H1 (cell line): ENCODE data around the gene MYLK4. TPM values are rescaled to one million over a fixed set of nuclear protein-coding genes. Genes with fewer than 3 reads are reported as not detected.

ENCODE experiments used
- CTCF ChIA-PET: fragments of 300-600 bp; sonication (Branson Sonifier 250); formaldehyde crosslinking; loops from one replicate; lab custom pipeline; 2021; ENCODE audit not compliant: partially characterized antibody; lab: Charles Lee
- POLR2A ChIA-PET: fragments of 300-600 bp; sonication (Branson Sonifier 250); formaldehyde crosslinking; loops from one replicate; lab custom pipeline; 2021; ENCODE audit warnings: inconsistent platforms; ENCODE audit not compliant: partially characterized antibody; lab: Charles Lee
- DNase-seq, 2 experiments: peaks; one replicate each; pipeline versions ENCODE4 v3.0.0 to v3.0.0-alpha.2; 2010 to 2022; ENCODE audit warnings: low spot score in 2 of 2, low read depth in 1 of 2, mixed read lengths in 1 of 2
- FAIRE-seq: peaks from 2 replicates; lab custom pipeline; 2011; peaks lifted over from hg19 to GRCh38; lab: Jason Lieb, UNC
- H2AFZ ChIP-seq: 2 replicates; pipeline ENCODE4 v1.8.1; 2012; ENCODE audit warnings: low read length, inconsistent platforms
- H2AK5ac ChIP-seq: 2 replicates; pipeline ENCODE4 v1.6.1; 2013; ENCODE audit warnings: low read depth, low read length
- H2BK120ac ChIP-seq: replicated peaks from 2 replicates; pipeline ENCODE3; 2013; ENCODE audit warnings: low read depth, low read length, inconsistent platforms
- H2BK12ac ChIP-seq: 2 replicates; pipeline ENCODE4 v1.6.1; 2013; ENCODE audit warnings: low read depth, low read length
- H2BK15ac ChIP-seq: 2 replicates; pipeline ENCODE4 v1.6.1; 2013; ENCODE audit warnings: low read length
- H2BK20ac ChIP-seq: 2 replicates; pipeline ENCODE4 v1.6.1; 2013; ENCODE audit warnings: low read length
- H2BK5ac ChIP-seq: 2 replicates; pipeline ENCODE4 v1.6.1; 2013; ENCODE audit warnings: low read depth, low read length
- H3K14ac ChIP-seq: 2 replicates; pipeline ENCODE4 v1.6.1; 2013; ENCODE audit warnings: inconsistent platforms; ENCODE audit not compliant: insufficient read length
- H3K18ac ChIP-seq: 2 replicates; pipeline ENCODE4 v1.6.1; 2013; ENCODE audit warnings: low read length; ENCODE audit errors: extremely low read depth
- H3K23ac ChIP-seq: 2 replicates; pipeline ENCODE4 v1.6.1; 2013; ENCODE audit warnings: inconsistent platforms; ENCODE audit not compliant: insufficient read length
- H3K23me2 ChIP-seq: 2 replicates; pipeline ENCODE4 v1.6.1; 2013; ENCODE audit warnings: low read depth, low read length
- H3K27ac ChIP-seq: 2 replicates; pipeline ENCODE4 v1.6.1; 2011; ENCODE audit warnings: low read depth, low read length, inconsistent platforms
- H3K27me3 ChIP-seq, 4 experiments: replicated peaks in 1 of 4; 1 replicate in 1 of 4; 2 replicates in 3 of 4; pipeline versions ENCODE4 v1.6.1 to v1.8.1; 2011 to 2013; ENCODE audit warnings: low read length in 3 of 4, mild to moderate bottlenecking in 3 of 4, inconsistent platforms in 2 of 4, mixed read lengths in 2 of 4, moderate library complexity in 1 of 4; ENCODE audit not compliant: control insufficient read depth in 3 of 4, insufficient read depth in 3 of 4; ENCODE audit errors: extremely low read depth in 1 of 4
- H3K36me3 ChIP-seq, 4 experiments: 2 replicates each; pipeline versions ENCODE4 v1.6.1 to v1.8.1; 2011 to 2013; ENCODE audit warnings: mild to moderate bottlenecking in 4 of 4, low read length in 3 of 4, moderate library complexity in 2 of 4, control low read depth in 1 of 4, inconsistent platforms in 1 of 4; ENCODE audit not compliant: insufficient read depth in 4 of 4, control insufficient read depth in 2 of 4
- H3K4ac ChIP-seq: replicated peaks from 2 replicates; pipeline ENCODE3; 2013; ENCODE audit warnings: low read length, low read depth, mixed read lengths, inconsistent platforms; ENCODE audit not compliant: insufficient read length
- H3K4me1 ChIP-seq, 4 experiments: replicated peaks in 1 of 4; 1 replicate in 1 of 4; 2 replicates in 3 of 4; pipeline versions ENCODE4 v1.6.1 to v1.8.1; 2011 to 2013; ENCODE audit warnings: low read length in 3 of 4, inconsistent platforms in 2 of 4, mixed read lengths in 1 of 4; ENCODE audit not compliant: insufficient read depth in 4 of 4, control insufficient read depth in 3 of 4
- H3K4me2 ChIP-seq, 2 experiments: 2 replicates each; pipeline versions ENCODE4 v1.6.1 to v1.8.1; 2011 to 2013; ENCODE audit warnings: low read depth in 2 of 2, low read length in 2 of 2, control low read depth in 1 of 2, inconsistent platforms in 1 of 2, mild to moderate bottlenecking in 1 of 2; ENCODE audit not compliant: insufficient read depth in 1 of 2
- H3K4me3 ChIP-seq, 4 experiments: fragments of 200-600, 300-600 bp in 1 of 4; sonication (generic), shearing (Covaris generic), sonication (Bioruptor Twin) in 1 of 4; 2 replicates each; pipeline versions ENCODE4 v1.5.1 to v1.8.1; 2011 to 2016; ENCODE audit warnings: low read length in 4 of 4, low read depth in 3 of 4, control low read depth in 2 of 4, inconsistent platforms in 2 of 4, mild to moderate bottlenecking in 2 of 4, mixed read lengths in 1 of 4, moderate library complexity in 1 of 4; ENCODE audit not compliant: insufficient read depth in 2 of 4; ENCODE audit errors: extremely low read depth in 1 of 4
- H3K56ac ChIP-seq: replicated peaks from 2 replicates; pipeline ENCODE3; 2013; ENCODE audit warnings: low read depth, mild to moderate bottlenecking, mixed read lengths, low read length, inconsistent platforms; ENCODE audit not compliant: insufficient read length
- H3K79me1 ChIP-seq: 2 replicates; pipeline ENCODE4 v1.6.1; 2013; ENCODE audit warnings: low read depth, low read length, control low read depth
- H3K79me2 ChIP-seq, 2 experiments: 2 replicates each; pipeline versions ENCODE4 v1.6.1 to v1.8.1; 2012 to 2013; ENCODE audit warnings: low read length in 2 of 2, mild to moderate bottlenecking in 2 of 2, inconsistent platforms in 1 of 2; ENCODE audit not compliant: insufficient read depth in 2 of 2, control insufficient read depth in 1 of 2
- H3K9ac ChIP-seq, 4 experiments: replicated peaks in 1 of 4; 1 replicate in 1 of 4; 2 replicates in 3 of 4; pipeline versions ENCODE4 v1.6.1 to v1.8.1; 2011 to 2013; ENCODE audit warnings: low read depth in 3 of 4, low read length in 3 of 4, control low read depth in 2 of 4, mild to moderate bottlenecking in 2 of 4, moderate library complexity in 2 of 4, inconsistent platforms in 1 of 4; ENCODE audit errors: extremely low read depth in 1 of 4
- H3K9me3 ChIP-seq, 2 experiments: 2 replicates each; pipeline versions ENCODE4 v1.6.1 to v1.8.1; 2012 to 2013; ENCODE audit warnings: mild to moderate bottlenecking in 2 of 2, moderate library complexity in 2 of 2, control low read depth in 1 of 2, inconsistent platforms in 1 of 2, low read depth in 1 of 2, low read length in 1 of 2, mixed read lengths in 1 of 2; ENCODE audit not compliant: insufficient read depth in 2 of 2
- H4K20me1 ChIP-seq, 2 experiments: replicated peaks in 1 of 2; 2 replicates each; pipeline versions ENCODE3 to v1.8.1; 2011 to 2013; ENCODE audit warnings: inconsistent platforms in 2 of 2, low read length in 2 of 2, mild to moderate bottlenecking in 1 of 2; ENCODE audit not compliant: insufficient read depth in 2 of 2, control insufficient read depth in 1 of 2
- H4K5ac ChIP-seq: 2 replicates; pipeline ENCODE4 v1.6.1; 2013; ENCODE audit warnings: low read length, low read depth, mixed read lengths, inconsistent platforms; ENCODE audit not compliant: insufficient read length
- H4K8ac ChIP-seq: 2 replicates; pipeline ENCODE4 v1.8.0; 2013; ENCODE audit warnings: mild to moderate bottlenecking, moderate library complexity, low read length, inconsistent platforms; ENCODE audit not compliant: insufficient read depth; ENCODE audit errors: extremely low read depth
- H4K91ac ChIP-seq: replicated peaks from 2 replicates; pipeline ENCODE3; 2013; ENCODE audit warnings: low read length, mixed read lengths, inconsistent platforms; ENCODE audit not compliant: insufficient read length
- CHD2 ChIP-seq: IDR thresholded peaks from 2 replicates; pipeline ENCODE4 v1.6.1; 2012; ENCODE audit warnings: low read length, improper control_type of control experiment
- HDAC6 ChIP-seq: IDR thresholded peaks from one replicate; pipeline ENCODE4 v1.7.1; 2012; ENCODE audit warnings: low read depth, mild to moderate bottlenecking, inconsistent platforms, low read length, moderate library complexity
- JUN ChIP-seq: IDR thresholded peaks from 2 replicates; pipeline ENCODE4 v1.6.1; 2011; ENCODE audit warnings: low read depth, mild to moderate bottlenecking, improper control_type of control experiment, low read length
- KDM5A ChIP-seq: fragments of 200-600 bp; IDR thresholded peaks from 2 replicates; pipeline ENCODE4 v1.7.1; 2012; ENCODE audit warnings: mild to moderate bottlenecking, low read length, inconsistent platforms, mixed read lengths
- NANOG ChIP-seq: IDR thresholded peaks from 2 replicates; pipeline ENCODE4 v1.6.1; 2011; ENCODE audit warnings: low read length, low read depth, mild to moderate bottlenecking, inconsistent platforms; ENCODE audit not compliant: insufficient read depth, poor library complexity, severe bottlenecking
- RXRA ChIP-seq: IDR thresholded peaks from 2 replicates; pipeline ENCODE4 v1.6.1; 2011; ENCODE audit warnings: low read depth, mild to moderate bottlenecking, low read length, moderate library complexity; ENCODE audit not compliant: insufficient read depth
- WGBS, 2 experiments: shearing (Covaris generic) in 1 of 2; methylation state at CpG; one replicate each; pipeline versions ENCODE4 v1.1.6 to v1.1.7; 2013 to 2015; ENCODE audit warnings: low lambda C conversion rate in 2 of 2, mixed read lengths in 2 of 2, inconsistent platforms in 1 of 2, low coverage in 1 of 2, missing lambda C conversion rate in 1 of 2; ENCODE audit not compliant: insufficient replicate concordance in 2 of 2, insufficient coverage in 1 of 2, insufficient read length in 1 of 2; ENCODE audit errors: extremely low coverage in 1 of 2, missing lambda C conversion rate in 1 of 2; 5-methylcytosine and 5-hydroxymethylcytosine counted together
- polyA plus RNA-seq, 7 experiments: library from polyadenylated mRNA; depleted of rRNA in 3 of 7; stranded (reverse) in 5 of 7; unstranded in 2 of 7; fragments of >200 nt in 5 of 7; fragments of 200-250 nt in 2 of 7; gene quantifications; 1 replicate in 5 of 7; 2 replicates in 1 of 7; 4 replicates in 1 of 7; pipeline versions ENCODE4 v1.2.1 to v1.2.3, GENCODE V29; 2011 to 2013; ENCODE audit warnings: missing spikeins in 2 of 7, mixed read lengths in 2 of 7
- total RNA-seq: library from RNA; stranded (reverse); fragmentation: NEBNext Ultra II Directional; extraction: Animal tissue kit (Norgen Biotek cat#: 25700); gene quantifications from 2 replicates; pipeline ENCODE4 v1.2.1, GENCODE V29; 2021

Gene MYLK4
- total and polyA plus RNA-seq, 2 of the 8 experiments (the other 6 are each of a cell fraction or from before 2014, with no cell fraction given), result 0.11 to 0.17 TPM

DNA sequence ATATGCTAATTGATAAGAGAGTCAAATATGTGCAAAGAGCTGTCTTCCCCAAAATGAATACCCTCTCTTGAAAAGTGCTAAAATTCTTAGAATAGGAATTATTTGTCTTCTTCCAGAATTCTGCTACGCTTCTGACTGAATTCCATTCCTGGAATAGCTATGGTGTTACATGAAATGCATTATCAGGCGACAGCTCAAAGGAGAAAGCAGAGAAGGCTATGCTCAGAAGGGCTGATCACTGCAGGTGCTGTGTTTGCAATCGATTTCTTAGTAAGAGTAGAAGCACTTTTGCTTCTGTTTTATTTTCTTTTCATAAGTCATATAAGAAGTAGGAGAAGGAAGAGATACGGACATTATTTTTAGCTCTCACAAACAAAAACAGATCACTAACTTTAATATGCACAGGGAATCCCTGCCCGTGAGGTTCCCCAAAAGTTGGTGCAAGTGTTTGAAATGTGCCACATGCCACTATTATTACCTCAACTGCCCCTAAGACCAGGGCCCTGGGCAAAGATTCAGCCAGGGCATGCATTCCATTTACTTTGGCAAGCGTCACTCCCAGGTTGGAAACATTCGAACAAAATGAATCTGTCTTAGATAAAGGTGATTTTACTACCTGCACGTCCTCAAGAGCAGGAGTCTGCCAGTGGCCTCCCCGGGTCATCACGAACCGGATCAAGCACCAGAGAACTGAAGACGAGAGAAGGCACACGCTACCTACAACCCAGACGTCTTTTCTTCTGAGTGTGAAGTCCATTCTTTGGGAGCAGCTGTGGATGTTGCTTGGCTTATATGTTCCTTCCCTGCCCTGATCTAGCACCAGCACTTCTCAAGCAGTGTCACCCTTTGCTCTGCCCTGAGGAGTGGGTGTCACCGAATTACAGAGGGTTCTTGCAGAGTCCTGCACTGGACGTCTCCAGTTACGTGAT lies 7.2 kb downstream of the MYLK4 start:
- no peak overlapping the region for H3K23ac ChIP-seq
- ChIA-PET CTCF (interaction anchor here (1.0 to 9.9 kb wide), 3 partner anchors 17 to 209 kb away, joined by 3 to 163 read pairs (median 6); no protein-coding TSS in a partner anchor), POLR2A (interaction anchor here (0.6 to 0.9 kb wide), 2 partner anchors 21 to 181 kb away, joined by 3 read pairs; no protein-coding TSS in a partner anchor)
- no peaks in the 10 kb centered on the region for H3K36me3 ChIP-seq
- H4K5ac ChIP-seq, result no peak overlapping the region
- H3K27ac ChIP-seq, result no peak overlapping the region
- H4K91ac ChIP-seq, result no peak overlapping the region
- no peaks in the 10 kb centered on the region for H3K9me3 ChIP-seq
- no peak overlapping the region for H3K14ac ChIP-seq
- peaks cover 0 to 5% (median 4%) of the 10 kb centered on the region in 4 experiments; a peak in 5 of 7 replicates for H3K4me1 ChIP-seq
- no peak overlapping the region for H3K4me3 ChIP-seq
- no peak overlapping the region for H2BK20ac ChIP-seq
- no peak overlapping the region for H3K9ac ChIP-seq
- H3K79me1 ChIP-seq, result no peaks in the 10 kb centered on the region
- no peak for TF ChIP-seq HDAC6
- TF ChIP-seq JUN, result no peak
- TF ChIP-seq KDM5A, result no peak
- TF ChIP-seq NANOG, result no peak
- TF ChIP-seq RXRA, result no peak
- no peak for TF ChIP-seq CHD2
- H2AK5ac ChIP-seq, result no peak overlapping the region
- H3K4me2 ChIP-seq, result no peak overlapping the region
- FAIRE-seq (no peak), DNase-seq (no peak)
- no peak overlapping the region for H3K56ac ChIP-seq
- H3K23me2 ChIP-seq, result no peaks in the 10 kb centered on the region
- no peak overlapping the region for H2BK5ac ChIP-seq
- no peak overlapping the region for H2BK12ac ChIP-seq
- no peaks in the 10 kb centered on the region for H3K79me2 ChIP-seq
- 89% methylated on average over 17 of the region's 17 CpGs; no CpG with 5 or more reads in 1 of the 2 experiments for WGBS, 2 experiments
- no peaks in the 10 kb centered on the region; a peak in 1 of 7 replicates for H3K27me3 ChIP-seq
- H4K8ac ChIP-seq, result no peak overlapping the region
- H2BK120ac ChIP-seq, result no peak overlapping the region
- H2AFZ ChIP-seq, result 0 out of 2 replicates have a peak overlapping the region, but pooled peaks have one; percentile 14
- H2BK15ac ChIP-seq, result no peak overlapping the region
- no peaks in the 10 kb centered on the region for H4K20me1 ChIP-seq
- no peak overlapping the region for H3K4ac ChIP-seq
- H3K18ac ChIP-seq, result no peak overlapping the region
